Measurements from ENCODE around the gene AKAP12.
"Not testable (repeated sequence)": the region's sequence is repeated elsewhere in the genome, so short reads cannot be mapped to it uniquely, and the experiment has no call there.

AKAP12 gene

DNA sequence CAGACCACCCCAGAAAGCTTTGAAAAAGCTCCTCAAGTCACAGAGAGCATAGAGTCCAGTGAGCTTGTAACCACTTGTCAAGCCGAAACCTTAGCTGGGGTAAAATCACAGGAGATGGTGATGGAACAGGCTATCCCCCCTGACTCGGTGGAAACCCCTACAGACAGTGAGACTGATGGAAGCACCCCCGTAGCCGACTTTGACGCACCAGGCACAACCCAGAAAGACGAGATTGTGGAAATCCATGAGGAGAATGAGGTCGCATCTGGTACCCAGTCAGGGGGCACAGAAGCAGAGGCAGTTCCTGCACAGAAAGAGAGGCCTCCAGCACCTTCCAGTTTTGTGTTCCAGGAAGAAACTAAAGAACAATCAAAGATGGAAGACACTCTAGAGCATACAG lies 112.0 kb downstream of the AKAP12 start:
- H3F3A ChIP-seq (ENCODE audit: insufficient read depth, low read length) = no peaks in the 10 kb centered on the region
- no peak overlapping the region for H3K9ac ChIP-seq (ENCODE audit: low read length)

DNA sequence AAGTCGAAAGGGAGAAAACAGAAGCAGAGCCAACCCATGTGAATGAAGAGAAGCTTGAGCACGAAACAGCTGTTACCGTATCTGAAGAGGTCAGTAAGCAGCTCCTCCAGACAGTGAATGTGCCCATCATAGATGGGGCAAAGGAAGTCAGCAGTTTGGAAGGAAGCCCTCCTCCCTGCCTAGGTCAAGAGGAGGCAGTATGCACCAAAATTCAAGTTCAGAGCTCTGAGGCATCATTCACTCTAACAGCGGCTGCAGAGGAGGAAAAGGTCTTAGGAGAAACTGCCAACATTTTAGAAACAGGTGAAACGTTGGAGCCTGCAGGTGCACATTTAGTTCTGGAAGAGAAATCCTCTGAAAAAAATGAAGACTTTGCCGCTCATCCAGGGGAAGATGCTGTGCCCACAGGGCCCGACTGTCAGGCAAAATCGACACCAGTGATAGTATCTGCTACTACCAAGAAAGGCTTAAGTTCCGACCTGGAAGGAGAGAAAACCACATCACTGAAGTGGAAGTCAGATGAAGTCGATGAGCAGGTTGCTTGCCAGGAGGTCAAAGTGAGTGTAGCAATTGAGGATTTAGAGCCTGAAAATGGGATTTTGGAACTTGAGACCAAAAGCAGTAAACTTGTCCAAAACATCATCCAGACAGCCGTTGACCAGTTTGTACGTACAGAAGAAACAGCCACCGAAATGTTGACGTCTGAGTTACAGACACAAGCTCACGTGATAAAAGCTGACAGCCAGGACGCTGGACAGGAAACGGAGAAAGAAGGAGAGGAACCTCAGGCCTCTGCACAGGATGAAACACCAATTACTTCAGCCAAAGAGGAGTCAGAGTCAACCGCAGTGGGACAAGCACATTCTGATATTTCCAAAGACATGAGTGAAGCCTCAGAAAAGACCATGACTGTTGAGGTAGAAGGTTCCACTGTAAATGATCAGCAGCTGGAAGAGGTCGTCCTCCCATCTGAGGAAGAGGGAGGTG lies 112.9 kb downstream of the AKAP12 start:
- H3K9me3 ChIP-seq (ENCODE audit: low read length) = no peaks in the 10 kb centered on the region
- H3F3A ChIP-seq (ENCODE audit: insufficient read depth, low read length) = no peaks in the 10 kb centered on the region
- H3K4me2 ChIP-seq (ENCODE audit: low read length) = no peak overlapping the region
- no peak for TF ChIP-seq EZH2 (IDR thresholded peaks at IDR 0.05; ENCODE audit: borderline replicate concordance, low read length)
- H2AFZ ChIP-seq (ENCODE audit: low read length) = no peak overlapping the region
- H3K27me3 ChIP-seq (ENCODE audit: insufficient read depth, low read length) = no peaks in the 10 kb centered on the region
- no peaks in the 10 kb centered on the region for H3K79me2 ChIP-seq (ENCODE audit: insufficient read depth, low read length)
- H3K9ac ChIP-seq (ENCODE audit: low read length) = no peak overlapping the region
- no peaks in the 10 kb centered on the region for H3K4me1 ChIP-seq (ENCODE audit: insufficient read depth, low read length, severe bottlenecking)
- H3K27ac ChIP-seq (ENCODE audit: low read depth, low read length, poor library complexity, severe bottlenecking) = no peak overlapping the region
- no peak overlapping the region for H3K4me3 ChIP-seq (ENCODE audit: low read depth, low read length, poor library complexity, severe bottlenecking)
- no peaks in the 10 kb centered on the region for H3K9me2 ChIP-seq (ENCODE audit: low read depth, low read length)
- no peaks in the 10 kb centered on the region for H4K20me1 ChIP-seq (ENCODE audit: insufficient read depth, low read length)
- no peaks in the 10 kb centered on the region for H3K36me3 ChIP-seq (ENCODE audit: insufficient read depth, low read length)

More for the DNA sequence above, 112.0 kb downstream of the AKAP12 start:
- Histone ChIP-seq H3K79me2 (ENCODE audit: insufficient read depth, low read length) (no peaks in the 10 kb centered on the region), H3K36me3 (ENCODE audit: insufficient read depth, low read length) (no peaks in the 10 kb centered on the region), H3K27me3 (ENCODE audit: insufficient read depth, low read length) (no peaks in the 10 kb centered on the region), H3K27ac (ENCODE audit: low read depth, low read length, poor library complexity, severe bottlenecking) (no peak overlapping the region), H3K4me1 (ENCODE audit: insufficient read depth, low read length, severe bottlenecking) (no peaks in the 10 kb centered on the region), H4K20me1 (ENCODE audit: insufficient read depth, low read length) (no peaks in the 10 kb centered on the region), H3K9me3 (ENCODE audit: low read length) (no peaks in the 10 kb centered on the region), H3K9me2 (ENCODE audit: low read depth, low read length) (no peaks in the 10 kb centered on the region), H3K4me3 (ENCODE audit: low read depth, low read length, poor library complexity, severe bottlenecking) (no peak overlapping the region), H3K4me2 (ENCODE audit: low read length) (no peak overlapping the region), H2AFZ (ENCODE audit: low read length) (no peak overlapping the region)
- TF ChIP-seq EZH2 (IDR thresholded peaks at IDR 0.05; ENCODE audit: borderline replicate concordance, low read length) = no peak
- TF ChIP-seq, protein P1, sequence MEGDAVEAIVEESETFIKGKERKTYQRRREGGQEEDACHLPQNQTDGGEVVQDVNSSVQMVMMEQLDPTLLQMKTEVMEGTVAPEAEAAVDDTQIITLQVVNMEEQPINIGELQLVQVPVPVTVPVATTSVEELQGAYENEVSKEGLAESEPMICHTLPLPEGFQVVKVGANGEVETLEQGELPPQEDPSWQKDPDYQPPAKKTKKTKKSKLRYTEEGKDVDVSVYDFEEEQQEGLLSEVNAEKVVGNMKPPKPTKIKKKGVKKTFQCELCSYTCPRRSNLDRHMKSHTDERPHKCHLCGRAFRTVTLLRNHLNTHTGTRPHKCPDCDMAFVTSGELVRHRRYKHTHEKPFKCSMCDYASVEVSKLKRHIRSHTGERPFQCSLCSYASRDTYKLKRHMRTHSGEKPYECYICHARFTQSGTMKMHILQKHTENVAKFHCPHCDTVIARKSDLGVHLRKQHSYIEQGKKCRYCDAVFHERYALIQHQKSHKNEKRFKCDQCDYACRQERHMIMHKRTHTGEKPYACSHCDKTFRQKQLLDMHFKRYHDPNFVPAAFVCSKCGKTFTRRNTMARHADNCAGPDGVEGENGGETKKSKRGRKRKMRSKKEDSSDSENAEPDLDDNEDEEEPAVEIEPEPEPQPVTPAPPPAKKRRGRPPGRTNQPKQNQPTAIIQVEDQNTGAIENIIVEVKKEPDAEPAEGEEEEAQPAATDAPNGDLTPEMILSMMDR (IDR thresholded peaks at IDR 0.05; ENCODE audit: low read length) = no peak

DNA sequence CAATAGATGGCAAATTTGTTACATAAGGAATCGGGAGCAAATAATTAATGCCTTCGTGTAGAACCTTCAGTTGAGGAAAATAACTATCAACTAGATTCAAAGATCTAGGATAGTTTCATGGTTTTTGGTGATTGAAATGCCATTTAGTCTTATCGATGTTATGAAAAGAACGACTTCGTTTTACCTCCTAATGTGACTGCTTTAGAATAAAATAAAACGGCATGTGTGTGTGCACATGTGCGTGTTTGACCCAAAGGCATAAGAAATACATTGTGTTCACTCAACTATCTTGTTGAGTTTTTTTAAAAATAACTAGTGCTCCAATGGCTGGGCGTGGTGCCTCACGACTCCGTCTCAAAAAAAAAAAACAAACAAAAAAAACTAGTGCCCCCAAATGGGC lies 114.0 kb downstream of the AKAP12 start:
- Histone ChIP-seq H2AFZ (ENCODE audit: low read length) (no peak overlapping the region), H3F3A (ENCODE audit: insufficient read depth, low read length) (no peaks in the 10 kb centered on the region), H3K27ac (ENCODE audit: low read depth, low read length, poor library complexity, severe bottlenecking) (no peak overlapping the region), H3K79me2 (ENCODE audit: insufficient read depth, low read length) (no peaks in the 10 kb centered on the region), H3K4me2 (ENCODE audit: low read length) (no peak overlapping the region), H4K20me1 (ENCODE audit: insufficient read depth, low read length) (no peaks in the 10 kb centered on the region), H3K27me3 (ENCODE audit: insufficient read depth, low read length) (no peaks in the 10 kb centered on the region), H3K36me3 (ENCODE audit: insufficient read depth, low read length) (no peaks in the 10 kb centered on the region), H3K4me3 (ENCODE audit: low read depth, low read length, poor library complexity, severe bottlenecking) (no peak overlapping the region), H3K4me1 (ENCODE audit: insufficient read depth, low read length, severe bottlenecking) (no peaks in the 10 kb centered on the region), H3K9ac (ENCODE audit: low read length) (no peak overlapping the region), H3K9me2 (ENCODE audit: low read depth, low read length) (no peaks in the 10 kb centered on the region), H3K9me3 (ENCODE audit: low read length) (no peaks in the 10 kb centered on the region)
- TF ChIP-seq EZH2 (IDR thresholded peaks at IDR 0.05; ENCODE audit: borderline replicate concordance, low read length) = no peak
- TF ChIP-seq, protein P1 (IDR thresholded peaks at IDR 0.05; ENCODE audit: low read length) = no peak

DNA sequence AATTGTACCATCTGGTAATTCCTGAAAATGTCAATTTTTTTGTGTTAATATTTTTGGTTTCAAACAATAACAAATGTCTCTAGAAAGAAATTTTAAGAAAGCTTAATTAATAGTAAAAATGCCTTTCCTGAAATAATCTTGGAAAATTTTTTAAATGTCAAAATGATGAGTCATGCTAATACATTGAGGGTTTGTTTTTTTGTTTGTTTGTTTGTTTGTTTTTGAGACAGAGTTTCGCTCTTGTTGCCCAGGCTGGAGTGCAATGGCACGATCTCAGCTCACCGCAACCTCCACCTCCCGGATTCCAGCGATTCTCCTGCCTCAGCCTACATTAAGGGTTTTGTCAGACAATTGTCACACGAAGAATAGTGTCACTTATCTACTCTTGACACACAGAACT lies 117.2 kb downstream of the AKAP12 start:
- H3K27me3 ChIP-seq (ENCODE audit: insufficient read depth, low read length); H3K79me2 ChIP-seq (ENCODE audit: insufficient read depth, low read length); H3K9ac ChIP-seq (ENCODE audit: low read length); H3K27ac ChIP-seq (ENCODE audit: low read depth, low read length, poor library complexity, severe bottlenecking); H3F3A ChIP-seq (ENCODE audit: insufficient read depth, low read length); H3K4me3 ChIP-seq (ENCODE audit: low read depth, low read length, poor library complexity, severe bottlenecking); H3K9me2 ChIP-seq (ENCODE audit: low read depth, low read length); H3K9me3 ChIP-seq (ENCODE audit: low read length); H3K4me2 ChIP-seq (ENCODE audit: low read length); H2AFZ ChIP-seq (ENCODE audit: low read length); H3K4me1 ChIP-seq (ENCODE audit: insufficient read depth, low read length, severe bottlenecking); H4K20me1 ChIP-seq (ENCODE audit: insufficient read depth, low read length): not testable (repeated sequence)
- peaks cover 12% of the 10 kb centered on the region for H3K36me3 ChIP-seq (ENCODE audit: insufficient read depth, low read length)

All from OCI-LY1 (cell line).